NCI-H1105 (cell line): Measurements from ENCODE around the gene CSRP2.

ENCODE experiments used
- DNase-seq: peaks from one replicate; lab custom pipeline; 2025; lab: John Stamatoyannopoulos, UW

Gene CSRP2

DNA sequence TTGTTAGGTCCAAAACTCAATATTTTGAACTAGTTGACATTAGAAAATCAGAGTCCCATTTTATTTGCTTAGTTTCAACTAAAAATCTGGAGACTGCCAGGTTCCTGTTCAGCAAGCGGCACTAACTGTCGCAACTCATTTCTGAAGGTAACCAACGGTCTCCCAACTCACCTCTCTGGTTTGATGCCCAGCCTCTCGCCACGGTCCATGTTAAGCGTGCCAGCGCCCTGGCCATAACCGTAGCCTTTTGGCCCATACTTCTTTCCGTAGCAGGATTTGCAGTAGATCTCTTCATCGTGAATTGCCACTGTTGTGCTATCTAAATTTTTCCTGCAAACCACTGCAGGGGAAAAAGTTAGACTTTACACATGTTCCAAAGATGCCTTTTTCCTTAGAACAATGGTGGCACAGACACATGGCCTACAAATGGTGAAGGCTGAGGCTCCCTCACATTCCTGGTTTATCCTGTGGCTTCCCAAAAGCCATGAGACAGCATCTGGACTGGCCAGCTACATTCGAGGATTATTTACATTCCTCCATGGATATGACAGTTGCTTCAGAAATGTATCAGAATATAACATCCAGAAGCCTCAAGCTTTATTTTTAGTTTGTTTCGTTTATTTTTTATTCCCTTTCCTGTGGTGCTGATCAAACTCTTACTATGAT is 15.7 kb downstream of the CSRP2 start:
- no peak for DNase-seq

DNA sequence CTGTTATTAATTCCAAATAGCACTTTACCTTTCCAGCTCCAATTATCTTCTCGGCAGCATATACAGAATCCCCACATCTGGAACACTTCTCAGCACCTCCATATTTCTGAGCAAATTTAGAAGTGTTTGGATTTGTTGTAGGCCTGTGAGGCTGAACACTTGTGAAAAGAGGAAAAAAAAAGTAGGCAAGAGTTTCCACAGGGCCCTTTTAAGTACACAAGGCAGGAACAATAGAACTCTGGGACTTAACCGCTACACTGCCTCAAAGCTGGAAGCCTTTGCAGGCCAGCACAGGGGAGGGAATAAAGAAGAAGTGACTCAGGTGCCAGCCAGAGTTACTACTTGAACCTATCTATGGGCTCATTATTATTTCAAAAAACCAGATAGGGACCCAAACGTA is 18.6 kb downstream of the CSRP2 start:
- DNase-seq, result no peak

DNA sequence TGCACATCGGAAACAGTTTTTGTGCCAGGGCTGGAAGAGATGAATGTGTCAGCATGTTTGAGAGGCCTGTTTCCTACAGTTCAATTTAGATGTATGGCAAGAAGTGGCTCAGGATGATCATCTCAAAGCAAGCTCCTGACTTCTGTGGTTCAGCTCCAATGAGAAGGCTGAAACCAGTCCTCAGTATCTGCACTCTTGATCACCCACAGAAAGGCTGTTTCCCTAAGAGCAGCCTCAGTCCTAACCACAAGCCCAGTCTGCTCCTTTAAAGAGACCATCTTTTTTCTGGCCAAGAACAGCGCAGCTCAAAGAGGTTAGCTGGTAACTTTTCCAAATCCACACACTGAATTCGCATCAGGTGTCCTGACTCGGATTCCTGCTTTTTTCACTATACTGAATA is 19.2 kb downstream of the CSRP2 start:
- DNase-seq, result no peak

DNA sequence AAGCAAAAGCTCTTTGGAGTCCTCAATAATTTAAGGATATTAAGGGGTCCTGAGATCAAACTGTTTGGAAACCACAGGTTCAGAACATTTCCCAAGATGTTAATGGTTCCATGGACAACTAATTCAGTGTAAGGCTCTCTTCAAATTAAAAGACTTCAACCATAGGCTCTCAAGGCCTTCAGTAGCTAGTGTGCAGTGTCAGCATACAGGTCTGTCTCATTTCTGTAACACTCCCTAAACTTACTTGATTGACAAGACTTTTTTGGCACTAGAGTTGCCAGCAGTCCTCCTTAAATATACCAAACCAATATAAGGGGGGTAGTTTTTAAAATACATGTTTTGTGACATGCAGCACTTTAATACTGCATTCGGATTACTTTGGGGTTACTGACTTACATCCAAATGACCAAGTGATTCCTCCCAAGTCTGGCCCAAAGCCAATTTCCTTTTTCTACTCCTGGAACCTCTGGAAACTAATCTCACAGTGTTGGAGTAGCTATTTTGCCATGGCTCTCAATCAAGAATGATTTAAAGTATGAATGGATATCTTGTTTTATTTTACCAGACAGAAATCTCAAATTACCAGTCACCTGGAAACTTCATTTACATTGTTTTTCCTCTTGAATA is 22.7 kb downstream of the CSRP2 start:
- DNase-seq, result no peak

DNA sequence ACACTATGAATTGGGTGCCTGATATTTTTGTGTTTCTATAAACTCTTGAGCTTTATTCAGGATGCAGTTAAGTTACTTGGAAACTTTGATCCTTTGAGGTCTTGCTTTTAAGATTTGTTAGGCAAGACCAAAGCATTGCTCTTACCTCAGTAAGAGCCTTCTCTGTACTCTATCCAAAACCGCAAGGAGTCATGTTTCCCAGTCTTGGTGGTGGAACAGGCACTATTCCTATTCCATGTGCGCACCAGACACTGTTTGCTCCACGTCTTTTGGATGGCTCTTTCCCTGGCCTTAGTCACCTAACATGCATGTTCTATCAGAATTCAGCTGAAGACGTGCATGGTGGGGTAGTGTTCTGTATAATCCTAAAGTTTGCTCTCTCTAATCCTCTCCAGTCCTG is 23.5 kb downstream of the CSRP2 start:
- DNase-seq, result no peak

DNA sequence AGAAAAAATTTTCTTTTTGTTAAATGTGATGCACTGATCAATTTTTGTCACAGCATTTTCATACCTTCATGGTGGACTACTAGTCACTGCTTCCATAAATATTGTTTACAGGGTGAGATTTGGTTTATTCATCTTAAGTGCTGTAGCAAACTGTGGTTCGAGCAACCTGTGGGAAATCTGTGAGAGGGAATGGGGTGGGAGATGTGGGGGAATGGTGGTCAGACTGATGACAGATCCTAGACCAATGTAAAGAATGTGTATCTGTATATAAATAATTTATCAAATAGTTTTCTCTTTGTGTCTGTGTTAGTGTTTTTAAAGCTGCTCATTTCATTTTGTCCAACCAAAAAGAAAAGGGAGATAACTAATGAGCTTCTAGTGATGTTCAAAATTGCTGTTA is 26.7 kb downstream of the CSRP2 start:
- DNase-seq, result no peak

DNA sequence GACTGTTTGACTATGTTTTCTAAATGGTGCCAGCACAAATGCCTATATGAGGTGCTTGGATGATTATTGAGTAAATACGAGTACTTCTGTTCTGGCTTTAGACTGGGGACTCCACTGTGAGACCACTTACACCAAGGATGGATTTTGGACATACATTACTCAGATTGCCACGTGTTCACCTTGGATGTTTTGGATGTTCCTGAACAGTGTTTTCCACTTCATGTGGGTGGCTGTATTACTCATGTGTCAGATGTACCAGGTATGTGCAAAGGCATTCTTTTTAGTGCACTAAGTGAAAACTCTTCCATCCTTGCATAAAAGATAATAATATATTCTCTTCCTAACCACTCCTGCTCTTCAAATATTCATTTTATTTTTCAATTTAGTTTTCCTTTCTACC is 30.7 kb downstream of the CSRP2 start:
- DNase-seq, result no peak

DNA sequence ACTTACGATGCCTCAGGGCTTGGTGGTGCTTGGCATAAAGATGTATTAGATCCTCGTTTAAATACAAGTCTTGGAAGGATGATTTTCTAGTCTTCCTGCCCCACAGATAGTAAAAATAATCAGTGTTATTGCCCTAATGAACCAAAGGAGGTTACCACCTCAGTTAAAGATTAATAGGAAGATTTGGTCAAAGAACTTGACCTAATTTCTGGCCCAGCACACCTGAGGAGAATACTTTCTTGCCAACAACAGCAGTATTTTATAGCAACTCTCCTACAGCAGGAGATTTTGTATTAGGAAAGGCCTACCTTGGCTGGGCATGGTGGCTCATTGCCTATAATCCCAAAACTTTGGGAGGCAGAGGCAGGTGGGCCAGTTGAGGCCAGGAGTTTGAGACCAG is 31.6 kb downstream of the CSRP2 start:
- DNase-seq, result no peak

DNA sequence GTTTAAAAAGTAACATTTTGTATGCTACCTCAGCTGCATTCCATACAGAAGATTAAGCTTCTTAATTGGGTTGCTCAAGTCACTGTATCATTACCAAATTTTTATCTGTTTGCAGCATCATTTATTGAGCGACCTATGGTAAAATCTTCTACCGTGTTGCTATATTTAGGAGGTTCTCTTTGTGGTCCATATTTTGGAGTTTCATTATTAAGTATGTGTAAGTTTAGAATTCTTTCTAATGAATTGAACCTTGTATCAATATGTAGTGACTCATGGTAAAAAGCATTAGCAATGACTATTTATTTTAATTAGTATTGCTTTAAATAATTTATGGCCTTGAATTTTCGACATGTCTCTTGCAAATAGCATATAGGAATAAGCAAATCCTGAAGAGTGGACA is 42.2 kb downstream of the CSRP2 start:
- no peak for DNase-seq

DNA sequence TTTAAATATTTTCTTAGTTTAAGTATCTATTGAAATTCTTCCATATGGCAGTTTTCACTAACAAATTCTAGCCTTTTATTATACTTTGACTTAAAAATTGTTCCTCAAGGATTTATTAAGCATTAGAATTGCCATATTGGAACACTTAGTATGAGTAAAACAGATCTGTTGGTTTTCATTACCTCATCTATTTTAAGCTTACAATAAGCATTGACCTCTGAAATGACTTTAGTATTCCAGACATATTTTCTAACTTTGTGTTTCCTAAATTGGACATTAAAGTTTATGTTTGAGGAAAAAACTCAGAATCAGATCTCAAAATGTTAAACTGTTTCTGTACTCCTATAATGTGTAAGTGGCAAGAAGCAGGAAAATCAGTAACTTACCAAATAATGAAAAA is 48.4 kb downstream of the CSRP2 start:
- no peak for DNase-seq

DNA sequence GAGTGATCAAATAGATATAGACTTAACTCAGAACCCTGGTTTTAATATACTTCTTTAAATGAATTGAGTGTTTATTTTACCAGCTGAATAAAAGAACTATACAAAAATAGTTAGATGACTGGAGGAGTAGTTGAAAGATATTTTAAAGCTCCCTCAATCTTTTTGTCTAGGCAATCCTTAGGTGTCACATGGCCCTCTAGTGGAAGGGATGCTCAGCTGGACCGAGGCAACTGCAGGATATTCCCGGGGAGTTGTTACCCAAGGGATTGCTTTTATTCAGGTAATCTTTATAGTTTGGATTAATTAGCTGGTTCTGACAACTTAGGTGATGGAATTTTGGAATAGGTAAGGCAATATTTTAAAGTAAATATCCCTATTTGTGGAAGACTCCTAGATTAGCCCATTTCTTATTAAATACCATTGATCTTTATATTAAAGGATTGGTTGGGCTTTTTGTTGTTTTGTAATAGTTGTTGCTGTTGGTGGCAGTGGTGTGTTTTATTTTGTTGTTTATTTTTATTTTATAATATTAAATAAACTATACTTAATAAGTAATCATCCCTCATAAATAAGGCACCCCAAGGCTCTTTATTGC is 57.8 kb downstream of the CSRP2 start:
- DNase-seq, result peak; percentile 20

DNA sequence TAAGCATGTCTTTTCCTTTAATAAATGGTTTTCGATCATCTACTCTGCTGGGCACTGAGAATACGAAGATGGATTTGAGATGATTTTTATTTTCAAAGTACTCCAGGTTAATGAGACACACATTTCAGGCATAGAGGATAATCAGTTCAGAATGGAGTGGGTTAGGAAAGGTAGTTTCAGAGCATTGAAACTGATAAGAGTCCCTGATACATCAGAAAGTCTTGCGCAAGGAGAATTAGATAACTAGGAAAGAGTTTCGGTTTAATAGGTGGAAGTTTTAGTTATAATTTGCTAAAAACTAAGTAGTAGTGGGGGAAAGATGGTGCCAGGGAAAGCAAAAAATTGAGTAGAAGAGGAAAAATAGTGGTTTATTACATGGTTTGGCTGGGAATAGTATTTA is 64.8 kb downstream of the CSRP2 start:
- DNase-seq, result no peak

DNA sequence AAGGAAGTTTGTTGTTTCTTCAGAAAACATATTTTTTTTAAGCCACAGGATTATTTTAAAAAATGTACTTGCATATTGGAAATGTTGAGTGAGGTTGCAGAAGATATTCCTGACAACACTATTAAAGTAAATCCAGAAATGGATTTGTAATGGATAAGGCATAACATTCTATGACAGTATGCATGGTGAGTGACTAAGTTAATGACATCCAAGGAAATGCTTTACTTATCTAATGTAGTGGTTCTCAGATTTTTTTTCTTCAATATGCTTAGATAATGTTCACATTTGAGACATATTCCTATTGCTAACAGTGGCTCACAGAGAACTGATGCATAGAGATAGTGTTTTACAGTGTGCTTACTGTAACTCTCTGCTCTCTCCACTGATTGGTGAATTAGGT is 65.6 kb downstream of the CSRP2 start:
- DNase-seq, result no peak

DNA sequence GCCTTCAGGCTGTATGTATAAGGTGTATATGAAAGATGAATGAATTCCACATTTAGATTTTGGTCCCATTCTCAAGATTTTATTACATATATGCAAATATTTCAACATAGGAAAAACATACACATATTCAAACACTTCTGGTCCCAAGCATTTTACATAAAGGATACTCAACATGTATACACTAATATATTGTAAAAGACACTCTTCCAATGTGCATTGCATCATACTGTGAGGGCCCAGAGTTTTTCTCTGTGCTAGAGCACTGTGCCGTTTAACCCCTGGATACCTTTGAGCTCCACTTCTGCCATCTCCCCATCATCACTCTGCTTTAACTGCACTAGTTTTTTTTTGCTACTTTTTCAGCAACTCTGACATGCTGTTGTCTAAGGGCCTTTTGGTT is 66.8 kb downstream of the CSRP2 start:
- DNase-seq, result no peak

DNA sequence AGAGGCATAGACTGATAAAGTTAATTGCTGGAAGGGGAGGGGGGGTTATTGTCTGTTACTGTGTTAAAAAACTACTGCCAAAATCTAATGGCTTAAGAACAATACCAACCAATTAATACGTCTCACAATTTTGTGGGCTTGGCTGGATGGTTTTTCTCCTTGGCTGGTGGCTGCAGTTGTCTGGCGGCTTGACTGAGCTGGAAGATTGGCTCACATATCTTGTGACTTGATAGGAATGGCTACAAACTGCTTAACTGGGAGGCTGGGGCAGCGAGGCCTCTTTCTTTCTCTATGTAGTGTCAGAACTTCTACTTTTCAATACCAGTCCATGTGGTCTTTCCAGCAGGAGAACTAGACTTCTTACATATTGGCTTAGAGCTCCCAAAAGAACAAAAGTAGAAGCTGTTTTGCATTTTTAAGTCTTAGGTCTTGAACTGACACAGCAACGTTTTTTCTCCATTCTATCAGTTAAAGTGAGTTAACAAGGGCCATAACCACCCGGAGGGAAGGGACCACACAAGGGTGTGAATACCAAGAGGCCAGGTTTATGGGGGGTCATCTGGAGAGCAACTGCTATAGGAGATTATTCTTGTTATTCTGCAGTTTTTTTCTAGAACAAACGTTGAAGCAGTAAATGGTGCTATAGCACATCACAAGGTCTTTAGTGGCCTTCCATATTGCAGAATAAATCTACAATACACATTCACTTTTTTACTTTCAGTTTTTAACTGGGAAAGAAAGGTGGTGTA is 68.0 kb downstream of the CSRP2 start:
- peak; percentile 8 for DNase-seq
